Activated naive CD4-positive, alpha-beta T cell (primary cell): ENCODE data around the gene PPP1CB.
"Not testable (repeated sequence)": the region's sequence is repeated elsewhere in the genome, so short reads cannot be mapped to it uniquely, and the experiment has no call there.

Experiments
- DNase-seq, 4 experiments: peaks; one replicate each; lab custom pipeline; 2025; lab: John Stamatoyannopoulos, UW

PPP1CB gene

GRCh38 chr2:28778392-28778791 lies 26.8 kb downstream of the PPP1CB start:
- no peak for DNase-seq

- no peak for DNase-seq
Observed at GRCh38 chr2:28779001-28779400, 27.4 kb downstream of the PPP1CB start.

GRCh38 chr2:28780496-28780895 lies 28.9 kb downstream of the PPP1CB start:
- DNase-seq = no peak

- no peak for DNase-seq
Observed at GRCh38 chr2:28782423-28782822, 30.8 kb downstream of the PPP1CB start.

GRCh38 chr2:28784570-28784969 lies 32.9 kb downstream of the PPP1CB start:
- DNase-seq = not testable (repeated sequence)

GRCh38 chr2:28796620-28797019 lies 45.0 kb downstream of the PPP1CB start:
- no peak for DNase-seq

- DNase-seq = no peak
Observed at GRCh38 chr2:28801726-28802125, 50.1 kb downstream of the PPP1CB start.

- no peak for DNase-seq
Observed at GRCh38 chr2:28802975-28803429, 51.4 kb downstream of the PPP1CB start.

- peak in 1 of 4 experiments; percentile 1 for DNase-seq
Observed at GRCh38 chr2:28809927-28810326, 58.3 kb downstream of the PPP1CB start.

- DNase-seq = peak; percentile 50 to 77 (median 60)
Observed at GRCh38 chr2:28810384-28811285, 59.0 kb downstream of the PPP1CB start, which contains the start of gene SPDYA. Gene SPDYA (plus strand): TSS chr2:28810834. CDS start chr2:28816015, 5,181 bp downstream.

GRCh38 chr2:28818053-28818452 lies 66.4 kb downstream of the PPP1CB start:
- DNase-seq = no peak

- peak in 2 of 4 experiments; percentile 1 to 20 for DNase-seq
Observed at GRCh38 chr2:28821295-28821958, 69.8 kb downstream of the PPP1CB start.

GRCh38 chr2:28822036-28822435 lies 70.4 kb downstream of the PPP1CB start:
- DNase-seq = no peak

GRCh38 chr2:28824207-28824606 lies 72.6 kb downstream of the PPP1CB start:
- DNase-seq = no peak

GRCh38 chr2:28824870-28825269 lies 73.2 kb downstream of the PPP1CB start:
- DNase-seq = no peak

- DNase-seq = no peak
Observed at GRCh38 chr2:28828382-28828781, 76.8 kb downstream of the PPP1CB start.

- no peak for DNase-seq
Observed at GRCh38 chr2:28833740-28834470, 82.3 kb downstream of the PPP1CB start.

- no peak for DNase-seq
Observed at GRCh38 chr2:28835781-28836180, 84.2 kb downstream of the PPP1CB start.

- DNase-seq = no peak
Observed at GRCh38 chr2:28838971-28839370, 87.3 kb downstream of the PPP1CB start.

- DNase-seq = no peak
Observed at GRCh38 chr2:28842042-28842441, 90.4 kb downstream of the PPP1CB start.
